Trophoblast cell (in vitro differentiated cells and primary cell): ENCODE data around the gene SMAP1. TPM values are rescaled to one million over a fixed set of nuclear protein-coding genes. Genes with fewer than 3 reads are reported as not detected.

Source experiments
- DNase-seq, 2 donors: peaks; one replicate each; pipeline ENCODE4 v3.0.0-alpha.2; 2016
- H2AFZ ChIP-seq: 2 replicates; pipeline ENCODE4 v1.6.1; 2013; ENCODE audit warnings: low read length, moderate library complexity, mild to moderate bottlenecking; ENCODE audit not compliant: insufficient read depth, poor library complexity
- H2AK5ac ChIP-seq: 2 replicates; pipeline ENCODE4 v1.6.1; 2013; ENCODE audit warnings: mild to moderate bottlenecking, low read length
- H2BK120ac ChIP-seq: 2 replicates; pipeline ENCODE4 v1.6.1; 2013; ENCODE audit warnings: low read length, mild to moderate bottlenecking, moderate library complexity; ENCODE audit not compliant: insufficient read depth, poor library complexity
- H2BK12ac ChIP-seq: 2 replicates; pipeline ENCODE4 v1.6.1; 2013; ENCODE audit warnings: mild to moderate bottlenecking, low read length, moderate library complexity
- H2BK5ac ChIP-seq: 2 replicates; pipeline ENCODE4 v1.6.1; 2013; ENCODE audit warnings: low read length, low read depth, moderate library complexity, mild to moderate bottlenecking; ENCODE audit not compliant: poor library complexity
- H3K14ac ChIP-seq: 2 replicates; pipeline ENCODE4 v1.6.1; 2013; ENCODE audit warnings: mild to moderate bottlenecking, low read length
- H3K18ac ChIP-seq: 2 replicates; pipeline ENCODE4 v1.6.1; 2013; ENCODE audit warnings: mild to moderate bottlenecking, low read length
- H3K23ac ChIP-seq: 2 replicates; pipeline ENCODE4 v1.6.1; 2013; ENCODE audit warnings: low read length
- H3K27ac ChIP-seq: 2 replicates; pipeline ENCODE4 v1.5.1; 2013; ENCODE audit warnings: low read depth, mild to moderate bottlenecking, inconsistent platforms, low read length, moderate library complexity
- H3K27me3 ChIP-seq: 2 replicates; pipeline ENCODE4 v1.6.1; 2013; ENCODE audit warnings: inconsistent platforms, mild to moderate bottlenecking, low read length, moderate library complexity; ENCODE audit not compliant: insufficient read depth
- H3K36me3 ChIP-seq, 2 experiments: 1 replicate in 1 of 2; 2 replicates in 1 of 2; pipeline ENCODE4 v1.6.1; 2013; ENCODE audit warnings: low read length in 2 of 2, mild to moderate bottlenecking in 2 of 2, moderate library complexity in 1 of 2; ENCODE audit not compliant: insufficient read depth in 2 of 2, control insufficient read depth in 1 of 2
- H3K4ac ChIP-seq: 2 replicates; pipeline ENCODE4 v1.6.1; 2013; ENCODE audit warnings: low read depth, mild to moderate bottlenecking, low read length, moderate library complexity
- H3K4me1 ChIP-seq, 2 experiments: 1 replicate in 1 of 2; 2 replicates in 1 of 2; pipeline ENCODE4 v1.6.1; 2013; ENCODE audit warnings: low read length in 2 of 2, mild to moderate bottlenecking in 2 of 2, moderate library complexity in 1 of 2; ENCODE audit not compliant: insufficient read depth in 2 of 2, control insufficient read depth in 1 of 2
- H3K4me2 ChIP-seq: 2 replicates; pipeline ENCODE4 v1.6.1; 2013; ENCODE audit warnings: inconsistent platforms, mild to moderate bottlenecking, low read length, moderate library complexity
- H3K4me3 ChIP-seq: 2 replicates; pipeline ENCODE4 v1.5.1; 2013; ENCODE audit warnings: mild to moderate bottlenecking, low read depth, low read length, inconsistent platforms
- H3K79me1 ChIP-seq: one replicate; pipeline ENCODE4 v1.6.1; 2013; ENCODE audit warnings: low read length
- H3K79me2 ChIP-seq: 2 replicates; pipeline ENCODE4 v1.6.1; 2013; ENCODE audit warnings: low read length, mild to moderate bottlenecking; ENCODE audit not compliant: control insufficient read depth, insufficient read depth, poor library complexity
- H3K9ac ChIP-seq: 2 replicates; pipeline ENCODE4 v1.6.1; 2013; ENCODE audit warnings: mild to moderate bottlenecking, low read length
- H3K9me3 ChIP-seq: 2 replicates; pipeline ENCODE4 v1.6.1; 2013; ENCODE audit warnings: low read depth, mild to moderate bottlenecking, control low read depth, inconsistent platforms, low read length; ENCODE audit not compliant: insufficient read depth
- H4K12ac ChIP-seq: 2 replicates; pipeline ENCODE4 v1.6.1; 2013; ENCODE audit warnings: low read depth, mild to moderate bottlenecking, low read length, moderate library complexity
- H4K8ac ChIP-seq: 2 replicates; pipeline ENCODE4 v1.6.1; 2013; ENCODE audit warnings: low read depth, mild to moderate bottlenecking, low read length, moderate library complexity
- H4K91ac ChIP-seq: one replicate; pipeline ENCODE4 v1.6.1; 2013; ENCODE audit warnings: low read depth, mild to moderate bottlenecking, low read length, moderate library complexity
- WGBS: extraction: QIAGEN DNeasy Blood & Tissue Kit; methylation state at CpG from one replicate; pipeline ENCODE4 v1.1.7; 2013; ENCODE audit warnings: missing lambda C conversion rate; ENCODE audit not compliant: insufficient read length, insufficient coverage; ENCODE audit errors: extremely low coverage; 5-methylcytosine and 5-hydroxymethylcytosine counted together
- polyA plus RNA-seq: library from polyadenylated mRNA; stranded (reverse); fragments of 200-250 nt; gene quantifications from 2 replicates; pipeline ENCODE4 v1.2.3, GENCODE V29; 2013

The SMAP1 gene
- 39.4 and 40.3 TPM in 2 replicates for polyA plus RNA-seq

- peak within 1 kb of the TSS; percentile 87 for H3K18ac ChIP-seq
- no peaks in the 10 kb centered on the region for H3K27me3 ChIP-seq
- H3K9me3 ChIP-seq: peaks cover 2% of the 10 kb centered on the region
- no peaks in the 10 kb centered on the region for H3K36me3 ChIP-seq
- DNase-seq: peak; percentile 88 to 92
- H4K12ac ChIP-seq: peak within 1 kb of the TSS; percentile 89
- H4K91ac ChIP-seq: peak within 1 kb of the TSS; percentile 78
- H3K4me2 ChIP-seq: peak within 1 kb of the TSS; percentile 98
- peak within 1 kb of the TSS; percentile 25 for H3K4ac ChIP-seq
- H3K9ac ChIP-seq: peak within 1 kb of the TSS; percentile 95
- no peak within 1 kb of the TSS for H3K23ac ChIP-seq
- no CpG with 5 or more reads among the region's 90 CpGs for WGBS
- no peak within 1 kb of the TSS for H2AK5ac ChIP-seq
- peak within 1 kb of the TSS; percentile 93 for H3K27ac ChIP-seq
- peak within 1 kb of the TSS; percentile 75 for H2BK120ac ChIP-seq
- H4K8ac ChIP-seq: peak within 1 kb of the TSS; percentile 96
- H2BK12ac ChIP-seq: peak within 1 kb of the TSS; percentile 11
- peak within 1 kb of the TSS; percentile 91 for H2AFZ ChIP-seq
- peak within 1 kb of the TSS; percentile 87 for H3K14ac ChIP-seq
- H2BK5ac ChIP-seq: peak within 1 kb of the TSS; percentile 54
- H3K79me2 ChIP-seq: peaks cover 3% of the 10 kb centered on the region
- peaks cover 9% of the 10 kb centered on the region for H3K79me1 ChIP-seq
- peaks cover 2 to 4% of the 10 kb centered on the region in 2 experiments for H3K4me1 ChIP-seq
- peak within 1 kb of the TSS; percentile 100 for H3K4me3 ChIP-seq
These were observed at the start of gene SMAP1 for GRCh38 chr6:70667711-70668498. SMAP1 (plus strand) TSS chr6:70667883; CDS start chr6:70668024, 141 bp downstream.

GRCh38 chr6:70620746-70621145 is 46.9 kb upstream of the SMAP1 start:
- WGBS: no CpG with 5 or more reads among the region's 1 CpG
- no peaks in the 10 kb centered on the region for H3K79me1 ChIP-seq
- H2AK5ac ChIP-seq: no peak overlapping the region
- no peak for DNase-seq
- no peaks in the 10 kb centered on the region for H3K36me3 ChIP-seq
- H4K8ac ChIP-seq: no peak overlapping the region
- no peaks in the 10 kb centered on the region for H3K27me3 ChIP-seq
- no peak overlapping the region for H3K4me3 ChIP-seq
- H3K4ac ChIP-seq: no peak overlapping the region
- no peak overlapping the region for H3K27ac ChIP-seq
- H4K12ac ChIP-seq: no peak overlapping the region
- no peak overlapping the region for H3K9ac ChIP-seq
- no peak overlapping the region for H4K91ac ChIP-seq
- H3K23ac ChIP-seq: no peak overlapping the region
- no peak overlapping the region for H2BK5ac ChIP-seq
- H2BK120ac ChIP-seq: no peak overlapping the region
- H3K14ac ChIP-seq: no peak overlapping the region
- H2BK12ac ChIP-seq: no peak overlapping the region
- no peak overlapping the region for H2AFZ ChIP-seq
- H3K4me1 ChIP-seq: no peaks in the 10 kb centered on the region
- no peaks in the 10 kb centered on the region for H3K79me2 ChIP-seq
- H3K4me2 ChIP-seq: no peak overlapping the region
- no peaks in the 10 kb centered on the region for H3K9me3 ChIP-seq
- no peak overlapping the region for H3K18ac ChIP-seq

- Histone ChIP-seq H2AFZ (no peak overlapping the region), H3K36me3 (no peaks in the 10 kb centered on the region), H3K14ac (no peak overlapping the region), H3K23ac (no peak overlapping the region), H3K27me3 (no peaks in the 10 kb centered on the region), H2BK5ac (no peak overlapping the region), H3K18ac (no peak overlapping the region), H4K12ac (no peak overlapping the region), H2AK5ac (no peak overlapping the region), H2BK120ac (no peak overlapping the region), H3K9me3 (no peaks in the 10 kb centered on the region), H3K4me1 (no peaks in the 10 kb centered on the region), H2BK12ac (no peak overlapping the region), H3K4ac (no peak overlapping the region), H3K79me2 (no peaks in the 10 kb centered on the region), H3K9ac (no peak overlapping the region), H3K27ac (no peak overlapping the region), H4K8ac (no peak overlapping the region), H3K79me1 (no peaks in the 10 kb centered on the region), H4K91ac (no peak overlapping the region), H3K4me3 (no peak overlapping the region), H3K4me2 (no peak overlapping the region)
- no peak for DNase-seq
- WGBS: no CpG with 5 or more reads among the region's 1 CpG
These were observed 45.2 kb upstream of the SMAP1 start for GRCh38 chr6:70622461-70622860.

GRCh38 chr6:70625436-70625835 is 42.2 kb upstream of the SMAP1 start:
- Histone ChIP-seq H3K23ac (no peak overlapping the region), H4K12ac (no peak overlapping the region), H2BK12ac (no peak overlapping the region), H3K27me3 (no peaks in the 10 kb centered on the region), H3K18ac (no peak overlapping the region), H2BK120ac (no peak overlapping the region), H2BK5ac (no peak overlapping the region), H3K4ac (no peak overlapping the region), H3K4me3 (no peak overlapping the region), H2AK5ac (no peak overlapping the region), H3K79me2 (no peaks in the 10 kb centered on the region), H4K91ac (no peak overlapping the region), H3K4me2 (no peak overlapping the region), H4K8ac (no peak overlapping the region), H3K36me3 (no peaks in the 10 kb centered on the region), H2AFZ (no peak overlapping the region), H3K9me3 (no peaks in the 10 kb centered on the region), H3K9ac (no peak overlapping the region), H3K4me1 (no peaks in the 10 kb centered on the region), H3K27ac (no peak overlapping the region), H3K14ac (no peak overlapping the region), H3K79me1 (no peaks in the 10 kb centered on the region)
- no peak for DNase-seq
